SKM-1 (cell line): ENCODE measurements around the gene COL23A1.

Experiments
- DNase-seq: peaks from one replicate; lab custom pipeline; 2025; ENCODE audit not compliant: unreplicated experiment; lab: John Stamatoyannopoulos, UW

The COL23A1 gene

DNA sequence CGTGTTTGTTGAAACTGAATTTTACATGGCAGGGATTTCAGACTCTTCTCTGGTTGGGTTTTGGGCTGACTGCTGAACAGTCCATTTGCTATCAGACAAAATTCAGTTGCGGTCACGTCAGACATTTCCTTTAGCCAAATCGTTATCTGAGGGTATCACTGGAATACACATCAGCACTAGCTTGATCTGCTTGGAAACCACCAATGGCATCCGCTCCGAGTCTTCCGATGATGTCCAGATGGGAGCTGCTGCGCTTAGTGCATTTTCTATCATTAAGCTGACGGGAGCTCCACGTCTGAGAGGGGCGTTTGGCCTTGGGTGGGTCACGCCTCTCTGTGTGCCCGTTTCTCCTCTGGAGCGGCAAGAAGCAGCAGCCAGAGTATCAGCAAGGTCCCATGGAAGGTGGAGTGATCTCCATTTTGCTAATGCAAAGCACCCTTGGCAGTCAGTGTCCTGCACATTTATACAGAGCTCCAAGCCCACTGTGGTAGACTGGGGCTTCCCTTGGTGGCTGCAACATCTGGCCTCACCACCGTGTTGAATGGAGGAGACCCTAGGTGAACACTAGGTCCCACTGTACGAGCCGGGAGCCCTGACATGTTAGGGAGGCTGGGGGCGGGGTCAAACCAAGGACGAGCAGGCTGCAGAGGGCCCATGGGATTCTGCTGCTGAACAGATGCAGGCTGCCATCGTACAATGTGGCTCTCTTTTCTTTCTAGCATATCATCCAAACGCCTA lies 223.0 kb downstream of the COL23A1 start:
- no peak for DNase-seq

DNA sequence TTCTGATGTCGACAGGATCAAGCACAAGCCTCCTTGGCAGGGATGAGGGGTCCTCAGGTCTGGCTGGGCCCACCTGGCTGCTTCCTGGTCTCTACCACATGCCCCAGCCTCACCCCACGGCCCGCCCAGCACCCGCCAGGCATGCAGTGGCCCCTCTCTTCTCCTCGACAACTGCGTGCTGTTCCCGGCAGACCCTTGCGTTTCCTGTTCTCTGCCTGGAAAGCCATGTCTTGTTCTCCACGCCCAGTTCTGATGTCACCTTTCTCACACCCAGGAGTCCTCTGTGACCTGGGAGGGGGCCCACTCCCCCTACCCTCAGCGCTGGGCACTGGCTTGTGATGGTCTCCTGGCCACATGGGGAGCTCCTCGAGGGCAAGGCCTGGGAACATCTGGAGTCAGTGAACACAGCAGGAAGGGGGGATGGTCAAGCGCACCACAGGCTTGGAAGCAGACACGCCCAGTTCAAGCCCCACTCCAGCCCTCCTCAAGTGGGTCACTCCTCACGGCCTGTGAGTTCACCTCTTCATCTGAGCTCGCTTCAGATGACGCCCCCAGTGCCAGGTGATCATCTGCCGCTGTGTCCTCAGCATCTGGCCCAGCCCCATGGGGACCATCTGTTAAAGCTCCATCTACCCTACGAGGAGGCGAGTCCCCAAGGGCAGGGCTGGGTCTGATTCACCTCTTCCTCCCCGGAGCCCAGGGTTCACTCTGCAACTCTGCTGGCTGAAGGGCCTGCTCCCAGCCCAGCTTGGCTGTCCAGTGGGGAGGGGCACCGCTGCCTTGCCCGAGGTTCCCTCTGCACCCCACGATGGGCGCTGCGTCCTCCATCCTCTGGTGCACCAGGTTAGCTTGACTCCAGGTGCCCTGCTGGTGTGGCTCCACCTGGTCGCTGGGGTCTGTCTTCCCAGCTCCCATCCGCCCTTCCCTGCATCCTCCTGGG lies 224.4 kb downstream of the COL23A1 start:
- DNase-seq, result no peak

DNA sequence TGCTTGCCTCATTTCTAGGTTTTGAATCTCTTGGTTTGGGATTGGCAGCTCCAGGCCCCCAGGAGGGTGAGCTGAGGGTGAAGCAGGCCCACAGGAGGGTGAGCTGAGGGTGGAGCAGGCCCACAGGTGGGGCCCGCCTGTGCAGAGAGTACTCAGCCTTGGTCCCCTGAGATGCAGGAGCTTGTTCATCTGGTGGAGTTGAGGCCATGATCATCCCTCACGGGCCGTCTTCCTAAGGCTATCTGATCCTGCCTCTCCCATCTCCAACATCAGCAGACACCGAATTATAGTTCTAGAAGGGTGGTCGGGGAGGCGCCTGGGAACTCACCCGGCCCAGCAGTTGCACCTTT lies 225.9 kb downstream of the COL23A1 start:
- no peak for DNase-seq

DNA sequence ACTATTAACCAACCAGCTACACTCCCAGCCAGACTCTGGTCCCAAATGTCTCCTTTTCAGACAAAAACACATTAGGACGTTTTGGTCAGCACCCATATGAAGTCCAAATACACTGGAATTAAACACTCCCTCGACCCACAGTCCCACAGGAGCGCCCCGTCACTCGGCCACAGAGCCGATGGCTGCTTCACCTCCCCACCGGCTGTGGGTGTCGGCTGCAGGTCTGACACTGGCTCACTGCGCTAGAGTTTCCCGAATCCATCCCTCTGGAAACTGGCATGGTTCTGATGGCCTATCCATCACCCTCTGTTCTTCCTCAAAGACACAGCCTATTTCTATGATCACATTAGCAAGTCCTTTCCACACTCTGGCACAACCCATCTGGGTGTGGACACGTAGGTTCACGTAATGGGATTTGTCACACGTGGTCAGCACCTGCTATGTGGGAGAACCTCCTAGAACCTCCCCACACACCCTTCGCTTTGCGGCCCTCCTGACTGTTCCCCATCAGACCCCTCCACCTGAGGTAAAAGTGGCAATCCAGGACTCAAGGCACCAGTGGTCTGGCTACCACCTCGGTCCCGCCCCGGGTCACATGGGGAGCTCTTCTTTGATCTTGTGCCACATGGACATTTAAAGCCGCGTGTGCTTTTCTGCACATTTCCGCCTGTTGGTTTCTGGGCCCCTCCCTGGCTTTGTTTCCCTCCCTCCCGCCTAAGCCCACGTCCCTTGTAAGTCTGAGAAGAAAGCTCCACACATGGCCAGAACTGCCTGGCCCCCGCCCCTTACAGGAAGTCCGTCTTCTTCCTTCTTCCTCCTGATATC lies 226.5 kb downstream of the COL23A1 start:
- DNase-seq, result no peak

DNA sequence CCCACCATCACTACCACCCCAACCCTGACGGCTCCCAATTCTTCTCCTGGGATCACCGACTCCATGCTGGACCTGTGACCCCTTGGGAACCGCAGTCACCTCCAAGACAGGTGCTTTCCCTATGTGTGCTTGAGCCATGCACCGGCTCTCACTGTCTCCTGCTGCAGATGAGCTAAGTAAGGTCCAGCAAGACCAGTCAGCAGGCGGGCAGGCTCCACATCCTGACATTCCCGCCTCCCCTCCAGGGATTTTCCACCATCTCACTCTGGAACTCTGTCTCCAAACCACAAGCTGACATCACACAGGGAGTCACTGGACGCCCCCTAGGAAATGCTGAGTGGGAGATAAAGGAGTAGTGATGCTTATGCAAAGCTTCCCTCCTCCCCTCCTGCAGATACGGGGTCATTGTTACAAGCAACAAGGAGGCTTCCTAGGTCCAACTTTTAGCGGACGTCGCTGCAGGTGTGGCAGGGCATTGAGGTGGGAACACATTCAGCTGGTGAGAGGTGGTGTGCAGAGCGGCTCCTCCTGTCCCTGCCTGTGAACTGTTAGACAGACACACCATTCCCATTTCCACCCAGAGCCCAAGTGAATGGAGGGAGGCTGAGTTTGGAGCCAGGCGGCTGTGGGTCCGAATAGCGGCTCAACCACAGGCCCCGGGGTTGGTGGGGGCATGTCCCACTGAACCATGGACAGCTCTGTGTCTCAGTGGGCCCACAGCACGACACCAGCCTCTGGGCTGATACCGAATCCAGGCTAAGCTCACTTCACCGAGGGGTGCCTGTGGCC lies 228.3 kb downstream of the COL23A1 start:
- no peak for DNase-seq

DNA sequence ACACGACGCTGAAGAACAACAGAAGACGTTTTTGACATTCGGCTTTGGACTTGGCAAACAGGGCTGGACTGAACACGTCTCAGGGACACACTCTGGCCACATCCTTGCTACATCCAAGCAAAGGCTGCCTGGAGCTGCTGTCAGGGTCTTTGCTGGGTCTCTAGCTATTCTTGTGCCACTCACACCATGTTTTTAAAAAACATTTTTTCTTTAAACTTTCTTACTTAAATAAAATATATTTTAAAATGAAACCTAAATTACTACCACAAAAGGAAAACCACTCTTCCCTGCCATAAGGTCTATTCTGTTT lies 229.3 kb downstream of the COL23A1 start:
- no peak for DNase-seq

DNA sequence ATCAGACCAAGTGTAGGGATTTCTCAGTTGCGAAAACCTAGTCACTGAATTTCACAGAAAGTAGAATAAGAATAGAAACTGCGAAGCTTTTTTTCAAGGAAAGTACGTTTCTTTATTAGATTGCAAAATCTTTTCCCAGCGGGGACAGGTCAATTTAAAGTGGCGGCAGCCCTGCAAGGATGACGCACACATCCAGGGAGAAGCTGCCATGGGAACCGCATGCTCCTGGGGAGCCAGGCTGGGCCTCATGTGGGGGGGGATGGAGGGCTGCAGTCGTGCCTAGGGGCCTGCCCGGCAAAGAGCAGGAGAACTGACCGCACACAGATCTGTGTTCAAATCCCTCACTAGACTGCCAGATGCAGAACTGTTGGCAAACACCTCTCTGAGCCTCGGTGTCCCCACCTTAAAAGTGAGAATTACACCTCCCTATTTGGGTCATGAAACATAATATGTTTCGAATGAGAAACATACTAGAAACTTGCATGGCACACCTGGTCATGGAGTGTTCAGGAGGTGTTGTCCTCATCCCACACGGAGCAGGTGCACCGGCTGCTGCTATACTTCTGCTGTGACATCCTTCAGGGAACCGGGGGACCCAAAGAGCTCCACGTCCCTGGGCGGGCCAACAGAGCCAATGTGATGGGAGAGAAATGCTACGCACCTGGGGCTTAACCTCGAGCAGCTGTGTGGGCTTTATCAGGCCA lies 229.8 kb downstream of the COL23A1 start:
- DNase-seq, result no peak

DNA sequence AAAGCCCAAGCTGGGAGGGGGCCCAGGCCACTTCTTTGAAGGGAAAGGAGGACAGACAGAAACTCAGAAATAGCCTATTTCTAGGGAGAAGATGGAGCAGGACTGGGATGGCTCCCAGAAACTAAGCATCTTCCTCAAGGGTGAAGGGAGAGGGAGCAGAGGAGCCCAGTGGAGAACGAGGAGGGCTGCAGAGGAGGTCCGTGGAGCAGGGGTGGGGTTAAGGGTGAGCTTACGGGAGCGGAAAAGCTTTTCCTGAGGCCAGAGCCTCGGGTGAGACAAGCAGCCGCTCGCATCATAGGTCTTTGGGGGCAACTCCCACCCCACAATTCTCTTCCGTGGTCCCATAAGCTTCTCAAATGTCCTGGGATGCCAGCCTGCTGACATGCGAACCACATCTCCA lies 230.5 kb downstream of the COL23A1 start:
- DNase-seq, result no peak

DNA sequence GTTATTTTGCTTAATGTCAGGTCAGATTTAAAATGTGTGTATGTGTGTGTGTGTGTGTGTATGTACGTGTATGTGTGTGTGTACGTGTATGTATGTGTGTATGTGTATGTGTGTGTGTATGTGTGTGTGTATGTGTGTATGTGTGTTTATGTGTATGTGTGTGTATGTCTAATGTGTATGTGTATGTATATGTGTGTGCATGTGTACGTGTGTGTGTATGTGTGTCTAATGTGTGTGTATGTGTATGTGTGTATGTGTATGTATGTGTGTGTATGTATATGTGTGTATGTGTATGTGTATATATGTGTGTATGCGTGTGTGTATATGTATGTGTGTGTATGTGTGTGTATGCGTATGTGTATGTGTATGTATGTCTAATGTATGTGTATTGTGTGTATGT lies 232.5 kb downstream of the COL23A1 start:
- no peak for DNase-seq

DNA sequence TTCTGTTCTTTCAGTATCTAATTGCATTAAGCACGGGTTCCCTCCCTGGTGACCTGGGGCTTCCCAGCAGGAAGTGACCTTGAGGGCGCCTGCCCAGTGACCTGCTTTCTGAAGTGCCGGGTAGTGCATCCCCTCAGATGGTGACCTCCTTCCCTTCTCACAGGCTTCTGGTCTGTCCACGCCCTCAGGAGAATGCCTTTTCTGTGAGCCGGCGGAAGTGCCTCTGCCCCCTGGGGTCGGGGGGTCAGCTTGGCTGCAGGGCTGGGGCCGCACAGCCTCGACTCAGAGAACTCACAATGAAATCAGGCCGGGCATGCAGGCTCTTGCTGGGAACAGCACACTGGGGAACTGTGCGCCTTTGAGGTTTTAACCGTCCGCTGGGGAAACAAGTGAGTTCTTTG lies 233.1 kb downstream of the COL23A1 start:
- DNase-seq, result peak; percentile 21

DNA sequence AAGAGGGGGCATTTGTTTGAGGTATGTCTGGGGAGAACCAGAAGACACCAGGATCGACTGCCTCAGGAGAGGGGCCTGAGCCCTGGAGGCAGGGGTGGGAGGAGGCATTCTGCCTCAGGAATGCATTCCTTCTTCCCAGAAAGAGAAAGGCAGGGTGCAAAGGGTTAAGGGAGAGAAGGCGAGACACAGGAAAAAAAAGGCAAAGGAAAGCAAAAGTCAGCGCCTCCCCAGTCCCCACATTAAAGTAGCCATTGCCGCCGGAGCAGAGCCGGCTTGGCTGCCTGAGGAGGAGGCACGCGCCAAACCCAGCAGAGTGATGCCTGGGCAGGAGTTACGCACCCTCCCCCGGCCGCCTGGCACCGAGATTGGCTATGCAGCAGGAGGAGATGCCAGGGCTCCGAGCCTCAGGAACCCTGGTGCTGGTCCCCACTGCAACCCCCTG lies 233.7 kb downstream of the COL23A1 start:
- DNase-seq, result no peak

DNA sequence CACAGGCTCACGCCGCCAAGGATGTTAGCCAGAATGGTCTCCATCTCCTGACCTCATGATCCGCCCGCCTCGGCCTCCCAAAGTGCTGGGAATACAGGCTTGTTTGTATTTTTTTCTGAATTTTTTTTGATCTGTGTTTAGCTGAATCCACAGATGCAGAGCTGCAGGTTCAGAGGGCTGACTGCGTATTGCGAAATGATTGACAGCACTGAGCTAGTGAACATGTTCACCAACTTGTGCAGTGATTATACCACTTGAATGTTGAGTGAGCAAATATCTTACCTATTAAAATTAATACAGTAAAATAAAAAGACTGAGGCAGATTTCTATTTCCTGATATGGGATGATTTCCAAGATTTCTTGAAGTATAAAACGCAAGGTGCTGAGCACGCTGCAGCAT lies 234.5 kb downstream of the COL23A1 start:
- no peak for DNase-seq

DNA sequence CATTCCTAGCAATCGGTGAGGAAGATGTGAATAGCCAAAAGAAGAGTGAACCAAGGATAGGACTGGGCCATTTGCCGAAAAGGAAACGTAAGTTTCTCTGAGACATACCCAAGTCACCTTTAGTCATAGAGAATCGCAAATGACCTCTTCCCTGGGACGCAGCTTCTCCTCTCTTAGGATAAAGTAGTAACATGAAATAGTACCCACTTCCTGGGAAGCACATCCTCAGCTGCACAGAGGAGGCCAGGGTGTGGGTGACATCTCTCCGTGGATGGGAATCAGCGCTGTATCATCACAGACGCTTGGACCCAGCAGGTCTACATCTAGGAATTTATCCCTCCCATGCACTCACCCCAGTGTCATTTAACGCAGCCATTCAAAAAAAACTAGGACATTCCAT lies 236.7 kb downstream of the COL23A1 start:
- DNase-seq, result no peak

DNA sequence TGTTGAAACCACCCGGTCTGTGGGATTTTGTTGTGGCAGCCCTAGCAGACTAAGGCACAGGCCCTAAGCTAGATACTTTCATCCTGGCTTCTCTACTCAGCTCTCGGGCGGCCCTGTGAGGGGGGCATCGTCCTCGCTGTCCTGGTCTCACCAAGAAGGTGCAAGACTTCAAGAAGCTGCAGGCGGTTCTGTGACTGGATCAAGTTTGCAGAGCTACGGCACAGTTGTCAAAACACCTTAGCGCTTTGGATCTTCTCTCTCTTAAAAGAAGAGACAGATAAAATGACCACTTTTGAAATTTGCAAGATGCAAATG lies 238.2 kb downstream of the COL23A1 start:
- no peak for DNase-seq

DNA sequence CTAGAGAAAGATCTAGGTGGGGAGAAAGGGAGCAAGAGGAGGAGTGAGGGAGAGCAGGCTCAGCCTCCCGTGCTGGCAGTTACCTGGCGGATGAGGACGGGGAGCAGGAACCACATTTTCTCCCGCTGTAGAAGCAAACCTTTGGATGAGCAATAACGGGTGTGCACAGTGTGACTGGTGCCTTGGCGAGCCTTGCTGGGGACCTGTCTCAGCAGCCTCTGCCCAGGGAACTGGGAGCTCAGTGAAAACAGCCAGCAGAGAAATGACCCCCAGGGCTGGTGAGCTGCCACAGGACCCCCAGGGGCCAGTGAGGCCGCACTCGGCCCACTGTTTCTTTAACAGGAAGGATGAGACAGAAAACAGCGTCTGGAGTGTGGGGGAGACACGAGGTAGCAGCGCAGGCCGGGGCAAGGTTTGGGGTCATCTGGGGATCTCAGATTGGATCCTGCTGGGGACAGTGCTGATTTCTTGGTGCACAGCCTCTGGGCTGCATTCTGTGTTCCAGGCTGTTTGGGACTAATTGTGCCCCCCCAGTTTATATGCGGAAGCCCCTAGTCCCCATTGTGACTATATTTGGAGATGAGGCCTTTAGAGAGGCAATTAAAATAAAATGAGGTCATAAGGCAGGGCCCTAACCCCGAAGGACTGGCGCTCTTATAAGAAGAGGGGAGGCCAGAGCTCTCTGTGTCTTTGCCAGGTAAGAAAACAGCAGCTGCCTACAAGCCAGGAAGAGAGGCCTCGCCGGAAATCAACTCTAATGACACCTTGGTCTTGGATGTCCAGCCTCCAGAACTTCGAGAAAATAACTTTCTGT lies 238.8 kb downstream of the COL23A1 start:
- no peak for DNase-seq

DNA sequence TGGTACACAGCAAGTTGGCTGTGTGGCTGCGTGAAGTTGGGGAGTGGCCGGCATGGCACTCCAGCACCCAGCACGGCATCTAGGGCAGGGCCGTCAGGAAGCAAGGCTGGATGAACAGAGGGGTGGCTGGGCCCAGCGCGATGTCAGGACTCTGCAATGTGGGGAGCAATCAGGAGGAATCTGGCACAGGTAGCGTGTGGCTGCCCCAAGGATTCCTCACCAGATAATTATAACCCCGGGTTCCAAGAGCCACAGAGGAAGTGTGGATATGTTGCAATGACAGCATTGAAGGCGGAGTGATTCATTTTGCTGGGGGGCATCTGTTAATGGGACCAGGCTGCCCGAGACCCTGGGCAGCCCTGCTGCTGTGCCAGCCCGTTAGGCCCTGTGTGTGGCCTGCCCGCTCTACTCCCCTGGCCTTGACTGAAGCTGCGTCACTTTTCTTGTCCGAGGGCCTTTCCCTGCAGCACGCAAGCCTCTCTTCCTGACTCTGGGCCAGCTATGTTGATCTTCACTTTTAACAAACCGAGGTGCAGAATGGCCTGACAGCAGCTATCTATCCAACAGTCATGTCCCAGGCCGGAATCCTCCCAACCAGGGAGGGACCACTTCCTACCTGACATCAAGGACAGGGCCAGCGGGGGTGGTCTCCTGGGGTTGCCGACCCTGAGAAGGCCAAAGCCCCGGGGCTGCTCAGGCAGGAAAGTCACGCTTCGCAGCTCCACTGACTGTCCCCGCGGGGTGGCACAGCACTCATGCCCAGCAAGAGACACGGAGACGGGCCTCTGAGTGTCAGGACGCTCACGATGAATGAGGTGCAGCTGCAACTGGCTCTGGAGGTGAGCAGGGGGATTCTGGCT lies 239.6 kb downstream of the COL23A1 start:
- DNase-seq, result no peak

DNA sequence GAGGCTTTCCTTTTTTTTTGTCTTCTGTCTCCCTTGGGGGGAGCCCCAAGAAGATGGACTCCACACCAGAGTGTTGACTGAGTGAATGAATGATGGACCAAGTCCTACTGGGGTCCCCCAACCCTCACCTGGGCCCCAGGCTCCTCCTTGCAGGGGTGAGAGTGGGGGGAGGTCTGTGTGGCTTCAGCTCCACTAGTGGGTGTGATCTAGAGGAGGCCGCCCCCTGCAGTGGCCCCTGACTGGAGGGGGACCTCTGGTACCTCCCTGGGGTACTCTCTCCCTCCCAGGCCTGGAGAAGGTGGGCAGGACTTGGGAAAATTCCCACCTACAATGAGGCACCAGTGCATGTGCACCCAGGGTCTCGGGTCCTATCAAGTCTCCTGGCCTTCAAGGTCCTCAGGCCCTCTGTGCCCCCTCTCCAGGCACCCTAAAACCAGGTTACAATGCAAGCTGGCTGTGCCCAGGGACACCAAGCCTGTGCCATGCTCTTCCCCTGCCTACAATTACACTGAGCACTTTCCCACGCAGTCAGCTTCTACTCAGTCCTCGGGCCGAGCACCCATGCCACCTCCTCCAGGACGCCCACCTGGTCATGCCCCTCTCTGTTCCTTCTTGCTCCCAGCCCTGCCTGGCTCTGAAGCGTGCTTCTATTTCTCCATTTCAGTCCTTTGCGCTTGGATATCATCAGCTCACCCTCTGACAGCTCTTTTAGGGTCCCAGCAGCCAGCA lies 240.4 kb downstream of the COL23A1 start:
- no peak for DNase-seq

DNA sequence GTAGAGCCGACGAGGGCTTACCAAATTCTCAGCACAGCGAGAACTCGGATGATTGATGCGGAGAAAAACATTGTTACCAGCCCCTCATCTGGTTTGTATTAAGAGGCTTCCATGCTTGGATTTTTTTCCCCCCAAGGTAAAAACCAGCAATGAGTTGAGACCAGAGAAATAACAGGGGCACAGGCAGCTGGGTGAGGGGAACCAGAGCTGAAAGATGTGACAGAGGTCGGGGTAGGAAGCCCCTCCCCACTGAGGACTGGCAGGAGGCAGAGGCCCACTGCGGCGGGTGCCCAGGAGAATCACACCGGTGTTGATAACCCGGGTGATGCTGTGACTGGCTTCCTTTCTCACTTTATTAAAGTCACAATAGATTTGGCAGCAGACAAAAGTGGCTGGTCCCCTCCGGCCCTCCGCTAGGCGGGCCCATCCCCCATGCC lies 241.1 kb downstream of the COL23A1 start:
- no peak for DNase-seq
